HG03103 (cell line): Measurements from ENCODE around the gene DDX5.

Source experiments
- ATAC-seq: cut with Tn5 transposase; IDR thresholded peaks from one replicate; pipeline ENCODE4 v1.9.1; 2021; ENCODE audit warnings: low read depth; ENCODE audit not compliant: unreplicated experiment

Gene DDX5

DNA sequence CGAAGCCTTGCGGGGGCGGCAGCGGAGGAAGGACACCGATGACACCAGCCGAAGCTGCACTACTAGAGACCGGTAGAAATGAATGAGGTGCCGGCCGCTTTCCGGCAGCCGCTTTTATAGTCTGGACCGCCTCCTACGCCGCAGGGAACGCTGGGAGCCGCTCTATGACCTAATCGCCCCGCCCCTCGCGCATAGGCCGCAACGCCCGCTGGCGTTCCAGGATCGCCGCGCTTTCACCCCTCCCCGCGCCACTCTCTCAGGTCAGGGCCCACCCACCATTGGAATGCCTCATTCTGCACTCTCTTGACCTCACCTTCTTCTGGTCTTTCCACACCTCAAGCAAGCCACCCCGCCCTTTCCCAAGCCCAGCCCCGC lies at the start of gene DDX5:
DDX5 (minus strand) TSS at position 89 of the 375 bp plus-strand sequence. CDS start 170 bp downstream, outside the sequence.
- ATAC-seq = peak; percentile 48

DNA sequence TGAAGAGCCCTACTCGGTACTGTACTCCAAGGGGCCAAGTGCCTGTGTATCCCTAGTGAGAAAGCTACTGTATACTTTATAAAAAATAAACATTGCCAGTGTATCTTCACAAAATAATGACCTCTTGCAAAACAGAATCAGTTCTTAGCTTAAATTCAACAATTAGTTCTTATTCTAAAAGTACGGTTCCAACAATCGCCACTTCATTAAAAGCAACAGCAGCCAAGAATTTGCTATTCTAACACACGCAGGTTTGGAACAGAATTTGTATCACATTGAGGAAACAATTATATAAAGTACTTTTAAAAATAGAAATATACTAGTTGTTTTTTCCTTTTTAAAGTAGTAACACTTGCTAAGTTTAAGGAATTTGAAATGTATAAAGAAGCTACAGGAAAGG lies 49.2 kb upstream of the DDX5 start:
- no peak for ATAC-seq

GRCh38 chr17:64554028-64554637 lies 48.0 kb upstream of the DDX5 start:
- no peak for ATAC-seq

- ATAC-seq = no peak
Observed at GRCh38 chr17:64551461-64551860, 45.4 kb upstream of the DDX5 start.

- no peak for ATAC-seq
Observed at GRCh38 chr17:64547319-64547718, 41.2 kb upstream of the DDX5 start.

DNA sequence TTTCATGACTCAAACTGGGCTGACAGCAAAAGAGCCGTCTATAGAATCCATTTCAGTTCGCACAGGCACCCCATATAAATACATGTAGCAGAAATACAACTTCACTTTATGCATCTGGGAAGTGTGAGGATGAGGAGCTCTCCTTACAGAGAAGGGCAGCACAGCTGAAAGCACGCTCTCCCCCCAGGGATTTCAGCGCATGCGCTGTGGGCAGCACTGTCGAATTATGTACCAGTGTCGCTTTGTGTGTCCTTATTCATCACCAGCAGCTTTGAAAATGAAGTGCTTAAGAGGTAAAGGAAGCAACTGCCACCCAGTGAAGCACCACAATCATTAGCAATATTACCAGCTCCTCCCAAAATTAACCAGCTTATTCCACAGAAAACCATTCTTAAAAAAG lies 40.6 kb upstream of the DDX5 start:
- no peak for ATAC-seq

DNA sequence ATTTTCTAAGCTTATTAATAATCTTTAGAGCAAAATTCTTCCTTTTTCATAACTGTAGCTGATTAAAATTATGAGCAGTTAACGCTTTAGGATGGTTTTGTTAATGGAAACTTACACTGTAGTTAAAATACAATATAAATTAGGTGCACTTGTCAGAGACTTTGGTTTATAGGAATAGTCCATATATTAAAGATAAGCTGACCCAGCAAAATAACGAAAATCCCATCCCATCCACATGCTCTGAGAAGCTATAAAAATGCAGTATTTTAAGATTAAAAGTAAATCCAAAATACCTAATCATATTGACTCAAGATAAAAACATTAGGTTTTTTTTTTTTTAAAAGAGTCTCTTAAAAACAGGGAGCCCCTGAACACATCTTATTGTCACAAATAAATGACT lies 38.7 kb upstream of the DDX5 start:
- no peak for ATAC-seq

DNA sequence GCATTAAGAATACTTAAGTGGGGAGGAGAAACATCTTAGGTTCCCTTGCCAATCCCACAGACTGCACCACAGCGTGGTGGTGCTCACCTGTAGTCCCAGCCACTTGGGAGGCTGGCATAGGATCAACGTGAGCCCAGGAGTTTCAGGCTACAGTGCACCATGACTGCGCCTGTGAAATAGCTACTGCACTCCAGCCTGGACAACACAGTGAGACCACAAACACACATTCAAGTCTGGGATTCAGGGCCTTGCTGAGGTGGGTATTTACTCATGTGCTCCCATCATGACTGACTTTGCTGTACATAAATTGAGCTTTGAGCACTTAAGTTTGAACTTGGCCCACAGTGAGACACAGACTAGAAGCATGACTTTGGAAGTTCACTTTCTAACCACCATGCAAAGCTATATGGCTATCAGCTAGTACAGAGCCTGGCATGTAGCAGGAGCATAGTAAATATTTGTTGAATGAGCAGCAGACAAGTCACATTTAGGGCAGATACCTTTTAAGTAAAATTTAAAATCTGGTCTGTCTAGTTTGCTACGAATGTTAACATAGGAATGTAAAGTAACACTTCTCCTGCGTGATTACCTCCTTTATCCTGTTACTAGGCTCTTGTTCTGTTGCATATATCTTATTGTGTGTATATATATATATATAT lies 34.2 kb upstream of the DDX5 start:
- ATAC-seq = no peak

GRCh38 chr17:64538508-64539130 lies 32.5 kb upstream of the DDX5 start:
- ATAC-seq = no peak

GRCh38 chr17:64537488-64537887 lies 31.4 kb upstream of the DDX5 start:
- ATAC-seq = no peak

DNA sequence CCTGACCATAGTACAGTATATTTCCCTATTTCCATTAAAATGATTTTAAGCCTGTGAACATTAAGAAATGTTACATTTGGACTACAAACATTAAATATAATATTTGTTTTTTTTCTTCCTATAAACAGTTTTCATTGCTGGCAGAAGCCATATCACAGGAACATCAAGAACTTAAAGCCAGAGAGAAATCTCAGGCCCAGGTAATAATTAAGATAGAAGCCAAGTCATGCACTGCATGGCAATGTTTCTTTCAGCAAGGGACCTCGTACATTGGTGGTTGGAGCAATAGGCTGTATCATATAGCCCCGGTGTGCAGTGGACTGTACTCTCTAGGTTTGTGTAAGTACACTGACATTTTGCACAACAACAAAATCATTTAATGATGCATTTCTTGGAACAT lies 30.8 kb upstream of the DDX5 start:
- ATAC-seq = no peak

DNA sequence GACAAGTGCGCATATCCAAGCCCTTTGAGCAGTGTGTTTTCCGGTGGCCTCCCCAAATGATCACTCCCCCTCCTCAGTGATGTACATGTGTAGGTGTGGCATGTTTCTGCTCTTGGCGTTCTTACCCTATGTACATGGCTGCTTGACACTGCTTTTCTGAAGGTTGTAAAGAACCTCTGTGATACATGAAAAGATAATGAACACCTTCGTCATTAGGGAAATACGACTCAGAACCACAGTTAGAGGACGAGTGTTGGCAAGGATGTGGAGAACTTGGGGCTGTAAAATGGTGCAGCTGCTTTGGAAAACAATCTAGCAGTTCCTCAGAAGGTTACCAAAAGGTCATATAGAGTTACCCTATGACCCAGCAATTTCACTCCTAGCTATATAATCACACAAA lies 29.3 kb upstream of the DDX5 start:
- ATAC-seq = no peak

- ATAC-seq = no peak
Observed at GRCh38 chr17:64534187-64534586, 28.1 kb upstream of the DDX5 start.

GRCh38 chr17:64533784-64534183 lies 27.7 kb upstream of the DDX5 start:
- no peak for ATAC-seq

GRCh38 chr17:64532409-64532808 lies 26.3 kb upstream of the DDX5 start:
- no peak for ATAC-seq

GRCh38 chr17:64531955-64532371 lies 25.9 kb upstream of the DDX5 start:
- no peak for ATAC-seq

GRCh38 chr17:64529221-64529620 lies 23.1 kb upstream of the DDX5 start:
- no peak for ATAC-seq

GRCh38 chr17:64527914-64528313 lies 21.8 kb upstream of the DDX5 start:
- no peak for ATAC-seq

- ATAC-seq = no peak
Observed at GRCh38 chr17:64520359-64520758, 14.3 kb upstream of the DDX5 start.

- no peak for ATAC-seq
Observed at GRCh38 chr17:64519601-64520000, 13.5 kb upstream of the DDX5 start.

GRCh38 chr17:64515829-64516228 lies 9.7 kb upstream of the DDX5 start:
- no peak for ATAC-seq

DNA sequence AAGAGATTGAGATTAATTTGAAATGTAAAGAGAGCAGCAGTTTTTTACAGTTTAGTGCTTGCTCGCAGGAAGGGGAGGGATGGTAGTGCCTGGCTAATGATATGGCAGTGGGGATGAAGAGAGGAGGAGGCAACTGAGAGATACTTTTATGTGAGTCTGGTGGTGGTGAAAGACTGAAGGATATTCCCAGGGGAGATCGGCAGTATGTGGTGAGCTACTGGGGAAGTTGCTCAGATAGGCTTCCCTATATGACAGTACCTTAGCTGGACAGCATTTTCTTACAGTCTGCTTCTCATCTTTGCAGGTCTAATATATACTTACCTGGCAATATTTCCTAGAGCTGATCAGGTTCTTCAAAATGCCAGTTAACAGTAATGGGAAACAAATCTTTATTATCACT lies 9.3 kb upstream of the DDX5 start:
- no peak for ATAC-seq
